Prostate gland (tissue), 2 donors: Measurements from ENCODE around the gene TEDC2. TPM values are rescaled to one million over a fixed set of nuclear protein-coding genes. Genes with fewer than 3 reads are reported as not detected.
A peak's percentile ranks its signal among the peaks of the same experiment; 100 is the strongest.

Experiments
- DNase-seq: peaks from one replicate; pipeline ENCODE4 v3.0.0-alpha.2; 2019; ENCODE audit warnings: low spot score
- H3K27ac ChIP-seq, 2 donors: fragments of 200-600 bp; sonication (generic); 2 replicates each; pipeline ENCODE4 v1.5.1; 2017 to 2019
- H3K27me3 ChIP-seq: fragments of 200-600 bp; sonication (generic); replicated peaks from 2 replicates; pipeline ENCODE4 v1.5.1; 2019; ENCODE audit not compliant: insufficient read depth
- H3K36me3 ChIP-seq, 2 donors: fragments of 200-600 bp; sonication (generic); 1 replicate in 1 of 2; 2 replicates in 1 of 2; pipeline versions ENCODE4 v1.5.1 to v1.8.1; 2017 to 2019
- H3K4me1 ChIP-seq: fragments of 200-600 bp; sonication (generic); replicated peaks from 2 replicates; pipeline ENCODE4 v1.5.1; 2019
- H3K4me3 ChIP-seq, 2 donors: fragments of 200-600 bp; sonication (generic); 2 replicates each; pipeline ENCODE4 v1.5.1; 2017 to 2019
- H3K9me3 ChIP-seq: fragments of 200-600 bp; sonication (generic); 2 replicates; pipeline ENCODE4 v1.5.1; 2017
- POLR2A ChIP-seq: fragments of 450-650 bp; IDR thresholded peaks from one replicate; pipeline ENCODE4 v1.6.1; 2016; ENCODE audit warnings: antibody characterized with exemption, mild to moderate bottlenecking
- POLR2AphosphoS5 ChIP-seq: sonication (generic); formaldehyde crosslinking; IDR thresholded peaks from one replicate; pipeline ENCODE4 v1.6.1; 2017; ENCODE audit warnings: antibody characterized with exemption
- WGBS: methylation state at CpG from one replicate; pipeline ENCODE4 v1.1.5; 2018; 5-methylcytosine and 5-hydroxymethylcytosine counted together
- intact Hi-C: fragments of 100-400 bp; cut with DNase I; formaldehyde crosslinking; loops from one replicate; pipeline ENCODE4 v1.14.2; 2022
- total RNA-seq, 2 donors: library from RNA; depleted of rRNA; stranded (reverse); fragments of >200 nt; gene quantifications; one replicate each; pipeline ENCODE4 v1.1.0, GENCODE V29; 2016
- TF ChIP-seq, protein P1 (sequence below), 4 experiments: fragments of 200-600 bp in 2 of 4; fragments of 450-650 bp in 2 of 4; sonication (generic) in 2 of 4; IDR thresholded peaks; 1 replicate in 3 of 4; 2 replicates in 1 of 4; pipeline ENCODE4 v1.5.1; 2016 to 2019; ENCODE audit warnings: antibody characterized with exemption in 4 of 4, mild to moderate bottlenecking in 2 of 4, moderate library complexity in 2 of 4

The TEDC2 gene
- total RNA-seq, 2 donors from 2014 or later = 3.0 to 12.1 TPM

- Histone ChIP-seq H3K36me3 (no peaks in the 10 kb centered on the region), H3K4me1 (peaks cover 2% of the 10 kb centered on the region), H3K27ac (no peak overlapping the region), H3K4me3 (no peak overlapping the region), H3K27me3 (no peaks in the 10 kb centered on the region), H3K9me3 (no peaks in the 10 kb centered on the region)
- no peak for DNase-seq
- TF ChIP-seq, protein P1, sequence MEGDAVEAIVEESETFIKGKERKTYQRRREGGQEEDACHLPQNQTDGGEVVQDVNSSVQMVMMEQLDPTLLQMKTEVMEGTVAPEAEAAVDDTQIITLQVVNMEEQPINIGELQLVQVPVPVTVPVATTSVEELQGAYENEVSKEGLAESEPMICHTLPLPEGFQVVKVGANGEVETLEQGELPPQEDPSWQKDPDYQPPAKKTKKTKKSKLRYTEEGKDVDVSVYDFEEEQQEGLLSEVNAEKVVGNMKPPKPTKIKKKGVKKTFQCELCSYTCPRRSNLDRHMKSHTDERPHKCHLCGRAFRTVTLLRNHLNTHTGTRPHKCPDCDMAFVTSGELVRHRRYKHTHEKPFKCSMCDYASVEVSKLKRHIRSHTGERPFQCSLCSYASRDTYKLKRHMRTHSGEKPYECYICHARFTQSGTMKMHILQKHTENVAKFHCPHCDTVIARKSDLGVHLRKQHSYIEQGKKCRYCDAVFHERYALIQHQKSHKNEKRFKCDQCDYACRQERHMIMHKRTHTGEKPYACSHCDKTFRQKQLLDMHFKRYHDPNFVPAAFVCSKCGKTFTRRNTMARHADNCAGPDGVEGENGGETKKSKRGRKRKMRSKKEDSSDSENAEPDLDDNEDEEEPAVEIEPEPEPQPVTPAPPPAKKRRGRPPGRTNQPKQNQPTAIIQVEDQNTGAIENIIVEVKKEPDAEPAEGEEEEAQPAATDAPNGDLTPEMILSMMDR (IDR thresholded peaks at IDR 0.05) = no peak
- TF ChIP-seq POLR2AphosphoS5 = no peak
- no peak for TF ChIP-seq POLR2A
- intact Hi-C loops = no loop called here
- WGBS = 79% methylated on average over 13 of the region's 13 CpGs
These were observed 25.1 kb downstream of the TEDC2 start for GRCh38 chr16:2484898-2485508.

- H3K4me1 ChIP-seq = peaks cover 2% of the 10 kb centered on the region
- DNase-seq = no peak
- WGBS = 85% methylated on average over 31 of the region's 33 CpGs
- intact Hi-C loops = no loop called here
- H3K4me3 ChIP-seq = no peak overlapping the region
- no peaks in the 10 kb centered on the region for H3K27me3 ChIP-seq
- no peaks in the 10 kb centered on the region for H3K9me3 ChIP-seq
- H3K36me3 ChIP-seq = no peaks in the 10 kb centered on the region
- TF ChIP-seq POLR2AphosphoS5 (no peak), POLR2A (no peak)
- TF ChIP-seq, protein P1 (IDR thresholded peaks at IDR 0.05) = no peak
- no peak overlapping the region for H3K27ac ChIP-seq
These were observed 26.1 kb downstream of the TEDC2 start for GRCh38 chr16:2485811-2486507.

- H3K4me3 ChIP-seq = no peak overlapping the region
- H3K36me3 ChIP-seq = no peaks in the 10 kb centered on the region
- no peak overlapping the region for H3K27ac ChIP-seq
- no peaks in the 10 kb centered on the region for H3K9me3 ChIP-seq
- H3K27me3 ChIP-seq = no peaks in the 10 kb centered on the region
- intact Hi-C loops = no loop called here
- DNase-seq = peak; percentile 56
- 63% methylated on average over 29 of the region's 29 CpGs for WGBS
- TF ChIP-seq POLR2AphosphoS5 (peak; percentile 52), POLR2A (no peak)
- TF ChIP-seq, protein P1 (IDR thresholded peaks at IDR 0.05) = peak in 3 of 4 experiments; percentile 26 to 57 (median 50)
- peaks cover 2% of the 10 kb centered on the region for H3K4me1 ChIP-seq
These were observed 27.0 kb downstream of the TEDC2 start for GRCh38 chr16:2486645-2487516.

DNA sequence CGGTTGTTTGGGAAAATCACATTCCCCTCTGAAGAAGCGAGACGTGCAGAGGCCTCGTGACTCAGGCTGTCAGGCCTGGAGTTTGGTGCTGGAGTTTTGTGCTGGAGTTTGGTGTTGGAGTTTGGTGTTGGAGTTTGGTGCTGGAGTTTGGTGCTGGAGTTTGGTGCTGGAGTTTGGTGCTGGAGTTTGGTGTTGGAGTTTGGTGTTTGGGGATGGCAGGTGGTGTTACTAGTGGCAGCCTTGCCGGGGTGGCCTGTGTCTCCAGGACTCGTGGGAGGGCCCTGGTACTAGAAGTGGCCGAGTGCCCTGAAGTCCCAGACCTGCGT is 27.6 kb downstream of the TEDC2 start:
- Histone ChIP-seq H3K4me1 (peaks cover 2% of the 10 kb centered on the region), H3K9me3 (no peaks in the 10 kb centered on the region), H3K27me3 (no peaks in the 10 kb centered on the region), H3K4me3 (no peak overlapping the region), H3K27ac (no peak overlapping the region), H3K36me3 (no peaks in the 10 kb centered on the region)
- WGBS = 71% methylated on average over 8 of the region's 8 CpGs
- TF ChIP-seq POLR2A (no peak), POLR2AphosphoS5 (no peak)
- TF ChIP-seq, protein P1 (IDR thresholded peaks at IDR 0.05) = no peak
- DNase-seq = no peak
- intact Hi-C loops = no loop called here
